ENCODE measurements around the gene PA2G4. TPM values are rescaled to one million over a fixed set of nuclear protein-coding genes. Genes with fewer than 3 reads are reported as not detected.

Gene PA2G4
- total and polyA plus RNA-seq, 10 of the 15 experiments (the other 5 are each of a cell fraction or from before 2014, with no cell fraction given), result 148 to 514 (median 406) TPM

DNA sequence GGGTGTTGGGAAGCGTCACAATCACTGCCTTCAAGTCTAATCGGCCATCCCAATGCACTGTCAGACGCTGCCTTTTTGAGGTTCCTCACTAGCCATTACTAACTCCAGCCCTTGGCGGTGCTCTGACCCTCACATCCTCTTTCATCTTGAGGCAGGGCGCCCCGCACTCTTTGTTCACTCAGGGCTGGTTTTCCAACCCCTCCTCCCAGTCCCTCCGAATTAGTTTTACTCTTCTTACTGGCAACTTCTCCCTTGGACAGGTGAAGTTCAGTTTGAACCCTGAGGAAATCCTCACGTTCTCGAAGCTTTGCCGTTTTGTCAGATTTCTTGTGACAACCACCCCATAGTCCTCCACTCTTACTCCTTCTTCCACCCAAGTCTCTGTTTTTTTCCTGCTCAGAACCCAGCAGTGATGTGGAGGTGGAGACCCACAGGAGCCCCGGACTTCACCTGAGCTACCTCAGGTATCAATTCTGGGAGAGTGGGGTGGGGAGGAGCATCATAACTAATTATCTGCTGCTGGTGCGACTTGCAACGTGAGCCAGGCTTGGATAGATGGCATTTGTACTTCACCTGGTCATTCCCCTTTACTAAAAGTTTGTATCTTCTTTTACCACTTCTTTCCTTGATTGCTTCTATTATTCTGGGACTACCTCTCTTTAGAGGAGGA, 14.5 kb downstream of the PA2G4 start:
- in situ Hi-C loops (cut with MboI), result no loop called here
- peak overlapping the region; percentile 78 for H3K4me3 ChIP-seq
- H3K4me2 ChIP-seq (ENCODE audit: control insufficient read depth, insufficient read depth), result peak overlapping the region; percentile 99
- TF ChIP-seq DPF2 (IDR thresholded peaks at IDR 0.05) (no peak), ZNF207 (IDR thresholded peaks at IDR 0.05; ENCODE audit: borderline replicate concordance) (no peak), ZNF384 (IDR thresholded peaks at IDR 0.05; ENCODE audit: borderline replicate concordance, low read depth, low read length) (no peak), SMARCA5 (IDR thresholded peaks at IDR 0.05) (no peak), MLLT1 (IDR thresholded peaks at IDR 0.05) (no peak), IKZF1 (conservative IDR thresholded peaks at IDR 0.05) (no peak), CEBPB (IDR thresholded peaks at IDR 0.05; ENCODE audit: borderline replicate concordance in 1 of 2, low read depth in 2 of 2, low read length in 2 of 2) (no peak), RB1 (IDR thresholded peaks at IDR 0.05; ENCODE audit: borderline replicate concordance) (no peak), POLR2AphosphoS5 (IDR thresholded peaks at IDR 0.05; ENCODE audit: low read length) (no peak)
- ChIA-PET POLR2A (interaction anchor here (0.5 to 5.5 kb wide), 22 partner anchors 8 to 527 kb away, joined by 3 to 95 read pairs (median 4); partner anchors contain the start of genes ANKRD52, ATP5F1B, COQ10A and DNAJC14), CTCF (interaction anchor here (0.5 to 4.5 kb wide), 33 partner anchors 9 to 761 kb away, joined by 3 to 121 read pairs (median 5); partner anchors contain the start of genes ANKRD52, ESYT1, MYL6B and PA2G4), SMC1A (ENCODE audit: uncharacterized antibody, unreplicated experiment) (interaction anchor here (0.8 to 4.5 kb wide), 16 partner anchors 10 to 1133 kb away, joined by 3 to 50 read pairs (median 5); partner anchors contain the start of genes ESYT1, MYL6B, PA2G4 and RNF41), RAD21 (ENCODE audit: unreplicated experiment) (interaction anchor here (0.5 to 3.9 kb wide), 18 partner anchors 9 to 645 kb away, joined by 3 to 57 read pairs (median 5); partner anchors contain the start of genes ANKRD52, ESYT1, MYL6B and PA2G4)
- peak overlapping the region; percentile 80 for H3K9ac ChIP-seq (ENCODE audit: control insufficient read depth, insufficient read depth, low read length)
- WGBS (ENCODE audit: insufficient coverage, insufficient replicate concordance, low lambda C conversion rate, missing lambda C conversion rate), result under 1% methylated on average over 13 of the region's 13 CpGs
- intact Hi-C loops (cut with micrococcal nuclease; ENCODE audit: unreplicated experiment), result loop anchor here (1.0 to 5.0 kb wide), 12 partner anchors 7 to 568 kb away; partner anchors contain the start of genes ANKRD52, CNPY2, DNAJC14 and MYL6B
- H2AFZ ChIP-seq (ENCODE audit: control insufficient read depth, low read depth, low read length), result peak overlapping the region; percentile 74
- peaks cover 28% of the 10 kb centered on the region for H3K79me2 ChIP-seq (ENCODE audit: control insufficient read depth, insufficient read depth, low read length)
- peaks cover 15% of the 10 kb centered on the region for H3K4me1 ChIP-seq (ENCODE audit: control insufficient read depth, insufficient read depth, low read length)
- H3K36me3 ChIP-seq (ENCODE audit: control insufficient read depth in 2 of 2, insufficient read depth in 2 of 2, low read length in 1 of 2), result peaks cover 0 to 3% of the 10 kb centered on the region in 2 experiments; a peak in 1 of 4 replicates
- no peaks in the 10 kb centered on the region for H3K9me3 ChIP-seq (replicated peaks; ENCODE audit: control insufficient read depth, insufficient read depth, low read length)
- H3K27ac ChIP-seq (ENCODE audit: control insufficient read depth, insufficient read depth), result peak overlapping the region; percentile 73
- BruUV-seq (replicated peaks), result no TSS peak
- H4K20me1 ChIP-seq (ENCODE audit: control insufficient read depth, insufficient read depth), result no peaks in the 10 kb centered on the region
- DNase-seq (ENCODE audit: low read depth, low spot score) (no peak), ATAC-seq (peak; percentile 21), FAIRE-seq (no peak)
- H3K27me3 ChIP-seq (replicated peaks in 1 of 2; ENCODE audit: control insufficient read depth in 2 of 2, insufficient read depth in 2 of 2, low read length in 1 of 2), result no peaks in the 10 kb centered on the region
